Upper lobe of left lung (tissue), 4 donors: Measurements from ENCODE around the gene SVIP.

Source experiments
- CTCF ChIP-seq, 6 experiments: fragments of 450-650 bp in 4 of 6; fragments of 200-600 bp in 2 of 6; sonication (generic) in 2 of 6; IDR thresholded peaks; one replicate each; pipeline ENCODE4 v1.5.1; 2016 to 2019; ENCODE audit warnings: antibody characterized with exemption in 6 of 6
- EP300 ChIP-seq, 4 donors: sonication (generic); formaldehyde crosslinking; IDR thresholded peaks; one replicate each; pipeline ENCODE4 v1.5.1; 2017; ENCODE audit warnings: antibody characterized with exemption in 4 of 4, control low read depth in 2 of 4
- POLR2A ChIP-seq, 4 donors: fragments of 450-650 bp; IDR thresholded peaks; one replicate each; pipeline ENCODE4 v1.5.1; 2016 to 2017; ENCODE audit warnings: antibody characterized with exemption in 4 of 4, mild to moderate bottlenecking in 2 of 4
- POLR2AphosphoS5 ChIP-seq, 2 donors: sonication (generic); formaldehyde crosslinking; IDR thresholded peaks; one replicate each; pipeline ENCODE4 v1.5.1; 2017; ENCODE audit warnings: antibody characterized with exemption in 2 of 2

GRCh38 chr11:22832315-22833015, 2.9 kb upstream of the SVIP start:
- no peak for TF ChIP-seq CTCF (IDR thresholded peaks at IDR 0.05)
- TF ChIP-seq POLR2AphosphoS5 (IDR thresholded peaks at IDR 0.05), result no peak
- TF ChIP-seq POLR2A (IDR thresholded peaks at IDR 0.05), result no peak
- TF ChIP-seq EP300 (IDR thresholded peaks at IDR 0.05), result no peak
